Hematopoietic multipotent progenitor cell treated with erythropoietin and hydrocortisone succinate and interleukin-3 and kit ligand, for 15 days (in vitro differentiated cells): ENCODE measurements around the gene USP17L22.
"Not testable (repeated sequence)": the region's sequence is repeated elsewhere in the genome, so short reads cannot be mapped to it uniquely, and the experiment has no call there.

Experiments used
- DNase-seq: peaks from one replicate; pipeline ENCODE4 v3.0.0-alpha.2; 2015; ENCODE audit warnings: low spot score

Gene USP17L22

GRCh38 chr4:9267319-9267718 lies at the start of gene USP17L22:
Gene USP17L22 (plus strand): TSS chr4:9267619. CDS start chr4:9267619, 0 bp downstream.
- not testable (repeated sequence) for DNase-seq

DNA sequence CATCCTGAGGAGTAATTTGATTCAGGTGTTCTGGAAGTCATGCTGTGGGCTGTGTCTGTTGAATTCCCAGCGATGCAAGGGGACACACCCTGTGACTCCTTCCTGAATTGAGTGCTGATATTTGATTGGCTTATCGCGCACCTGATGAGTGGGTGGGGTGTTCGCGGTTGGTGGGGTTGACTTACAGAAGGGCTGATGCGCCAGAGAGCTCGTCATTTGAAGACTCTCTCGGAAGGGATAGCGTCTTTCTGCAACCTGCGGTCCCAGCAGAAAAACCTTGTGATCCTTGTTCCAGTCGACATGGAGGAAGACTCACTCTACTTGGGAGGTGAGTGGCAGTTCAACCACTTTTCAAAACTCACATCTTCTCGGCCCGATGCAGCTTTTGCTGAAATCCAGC lies 47.6 kb upstream of the USP17L22 start, which contains the start of gene USP17L12:
TSS of gene USP17L12 (plus strand) at position 301 of the 400 bp plus-strand sequence. CDS start at position 301, 0 bp downstream.
- not testable (repeated sequence) for DNase-seq

DNA sequence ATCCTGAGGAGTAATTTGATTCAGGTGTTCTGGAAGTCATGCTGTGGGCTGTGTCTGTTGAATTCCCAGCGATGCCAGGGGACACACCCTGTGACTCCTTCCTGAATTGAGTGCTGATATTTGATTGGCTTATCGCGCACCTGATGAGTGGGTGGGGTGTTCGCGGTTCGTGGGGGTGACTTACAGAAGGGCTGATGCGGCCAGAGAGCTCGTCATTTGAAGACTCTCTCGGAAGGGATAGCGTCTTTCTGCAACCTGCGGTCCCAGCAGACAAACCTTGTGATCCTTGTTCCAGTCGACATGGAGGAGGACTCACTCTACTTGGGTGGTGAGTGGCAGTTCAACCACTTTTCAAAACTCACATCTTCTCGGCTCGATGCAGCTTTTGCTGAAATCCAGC lies 42.8 kb upstream of the USP17L22 start, which contains the start of gene USP17L13:
TSS of gene USP17L13 (plus strand) at position 301 of the 400 bp plus-strand sequence. CDS start at position 301, 0 bp downstream.
- DNase-seq, result not testable (repeated sequence)

- DNase-seq, result not testable (repeated sequence)
These were observed 37.2 kb upstream of the USP17L22 start for GRCh38 chr4:9230249-9230648.

DNA sequence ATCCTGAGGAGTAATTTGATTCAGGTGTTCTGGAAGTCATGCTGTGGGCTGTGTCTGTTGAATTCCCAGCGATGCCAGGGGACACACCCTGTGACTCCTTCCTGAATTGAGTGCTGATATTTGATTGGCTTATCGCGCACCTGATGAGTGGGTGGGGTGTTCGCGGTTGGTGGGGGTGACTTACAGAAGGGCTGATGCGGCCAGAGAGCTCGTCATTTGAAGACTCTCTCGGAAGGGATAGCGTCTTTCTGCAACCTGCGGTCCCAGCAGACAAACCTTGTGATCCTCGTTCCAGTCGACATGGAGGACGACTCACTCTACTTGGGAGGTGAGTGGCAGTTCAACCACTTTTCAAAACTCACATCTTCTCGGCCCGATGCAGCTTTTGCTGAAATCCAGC lies 33.3 kb upstream of the USP17L22 start, which contains the start of gene USP17L15:
TSS of gene USP17L15 (plus strand) at position 301 of the 400 bp plus-strand sequence. CDS start at position 301, 0 bp downstream.
- DNase-seq, result not testable (repeated sequence)

- DNase-seq, result not testable (repeated sequence)
These were observed 29.0 kb upstream of the USP17L22 start for GRCh38 chr4:9238461-9238860.

GRCh38 chr4:9243579-9243978 lies 23.8 kb upstream of the USP17L22 start, which contains the start of gene USP17L17:
Gene USP17L17 (plus strand): TSS chr4:9243879. CDS start chr4:9243879, 0 bp downstream.
- DNase-seq, result not testable (repeated sequence)

GRCh38 chr4:9247953-9248680 lies 19.3 kb upstream of the USP17L22 start, which contains the start of gene USP17L18:
Gene USP17L18 (plus strand): TSS chr4:9248630. CDS start chr4:9248630, 0 bp downstream.
- DNase-seq, result not testable (repeated sequence)

DNA sequence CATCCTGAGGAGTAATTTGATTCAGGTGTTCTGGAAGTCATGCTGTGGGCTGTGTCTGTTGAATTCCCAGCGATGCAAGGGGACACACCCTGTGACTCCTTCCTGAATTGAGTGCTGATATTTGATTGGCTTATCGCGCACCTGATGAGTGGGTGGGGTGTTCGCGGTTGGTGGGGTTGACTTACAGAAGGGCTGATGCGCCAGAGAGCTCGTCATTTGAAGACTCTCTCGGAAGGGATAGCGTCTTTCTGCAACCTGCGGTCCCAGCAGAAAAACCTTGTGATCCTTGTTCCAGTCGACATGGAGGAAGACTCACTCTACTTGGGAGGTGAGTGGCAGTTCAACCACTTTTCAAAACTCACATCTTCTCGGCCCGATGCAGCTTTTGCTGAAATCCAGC lies 14.3 kb upstream of the USP17L22 start, which contains the start of gene USP17L19:
TSS of gene USP17L19 (plus strand) at position 301 of the 400 bp plus-strand sequence. CDS start at position 301, 0 bp downstream.
- not testable (repeated sequence) for DNase-seq

DNA sequence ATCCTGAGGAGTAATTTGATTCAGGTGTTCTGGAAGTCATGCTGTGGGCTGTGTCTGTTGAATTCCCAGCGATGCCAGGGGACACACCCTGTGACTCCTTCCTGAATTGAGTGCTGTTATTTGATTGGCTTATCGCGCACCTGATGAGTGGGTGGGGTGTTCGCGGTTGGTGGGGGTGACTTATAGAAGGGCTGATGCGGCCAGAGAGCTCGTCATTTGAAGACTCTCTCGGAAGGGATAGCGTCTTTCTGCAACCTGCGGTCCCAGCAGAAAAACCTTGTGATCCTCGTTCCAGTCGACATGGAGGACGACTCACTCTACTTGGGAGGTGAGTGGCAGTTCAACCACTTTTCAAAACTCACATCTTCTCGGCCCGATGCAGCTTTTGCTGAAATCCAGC lies 9.6 kb upstream of the USP17L22 start, which contains the start of gene USP17L20:
TSS of gene USP17L20 (plus strand) at position 301 of the 400 bp plus-strand sequence. CDS start at position 301, 0 bp downstream.
- not testable (repeated sequence) for DNase-seq

- not testable (repeated sequence) for DNase-seq
These were observed 4.8 kb upstream of the USP17L22 start, which contains the start of gene USP17L21 for GRCh38 chr4:9262572-9262971. Gene USP17L21 (plus strand): TSS chr4:9262872. CDS start chr4:9262872, 0 bp downstream.

GRCh38 chr4:9271719-9272118 lies 4.3 kb downstream of the USP17L22 start:
- not testable (repeated sequence) for DNase-seq
